Brain microvascular endothelial cell (primary cell): ENCODE results near the gene KRTAP12-3.
"Not testable (repeated sequence)": the region's sequence is repeated elsewhere in the genome, so short reads cannot be mapped to it uniquely, and the experiment has no call there.

ENCODE experiments used
- DNase-seq: peaks from one replicate; pipeline ENCODE4 v3.0.0-alpha.2; 2020
- H3K27ac ChIP-seq: fragments of 250-450 bp; sonication (Bioruptor Pico); 2 replicates; pipeline ENCODE4 v1.5.1; 2020; ENCODE audit warnings: mild to moderate bottlenecking, moderate library complexity
- H3K27me3 ChIP-seq: fragments of 250-450 bp; sonication (Bioruptor Pico); replicated peaks from 2 replicates; pipeline ENCODE4 v1.5.1; 2020; ENCODE audit warnings: mild to moderate bottlenecking
- H3K36me3 ChIP-seq: fragments of 250-450 bp; sonication (Bioruptor Pico); replicated peaks from 2 replicates; pipeline ENCODE4 v1.5.1; 2020; ENCODE audit warnings: mild to moderate bottlenecking
- H3K4me3 ChIP-seq: 2 replicates; pipeline ENCODE4 v1.5.1; 2011; ENCODE audit warnings: low read depth, mild to moderate bottlenecking, control low read depth, low read length, moderate library complexity
- CTCF ChIP-seq: IDR thresholded peaks from 2 replicates; pipeline ENCODE4 v1.5.1; 2011; ENCODE audit warnings: low read depth, mild to moderate bottlenecking, moderate library complexity, low read length, control low read depth, inconsistent platforms; ENCODE audit errors: missing control alignments
- in situ Hi-C: cut with HindIII; loops from 2 replicates; pipeline ENCODE4 v1.10.0; 2017; ENCODE audit warnings: low sequenced_read_pairs, low pct_ligation_motif_present

Gene KRTAP12-3

DNA sequence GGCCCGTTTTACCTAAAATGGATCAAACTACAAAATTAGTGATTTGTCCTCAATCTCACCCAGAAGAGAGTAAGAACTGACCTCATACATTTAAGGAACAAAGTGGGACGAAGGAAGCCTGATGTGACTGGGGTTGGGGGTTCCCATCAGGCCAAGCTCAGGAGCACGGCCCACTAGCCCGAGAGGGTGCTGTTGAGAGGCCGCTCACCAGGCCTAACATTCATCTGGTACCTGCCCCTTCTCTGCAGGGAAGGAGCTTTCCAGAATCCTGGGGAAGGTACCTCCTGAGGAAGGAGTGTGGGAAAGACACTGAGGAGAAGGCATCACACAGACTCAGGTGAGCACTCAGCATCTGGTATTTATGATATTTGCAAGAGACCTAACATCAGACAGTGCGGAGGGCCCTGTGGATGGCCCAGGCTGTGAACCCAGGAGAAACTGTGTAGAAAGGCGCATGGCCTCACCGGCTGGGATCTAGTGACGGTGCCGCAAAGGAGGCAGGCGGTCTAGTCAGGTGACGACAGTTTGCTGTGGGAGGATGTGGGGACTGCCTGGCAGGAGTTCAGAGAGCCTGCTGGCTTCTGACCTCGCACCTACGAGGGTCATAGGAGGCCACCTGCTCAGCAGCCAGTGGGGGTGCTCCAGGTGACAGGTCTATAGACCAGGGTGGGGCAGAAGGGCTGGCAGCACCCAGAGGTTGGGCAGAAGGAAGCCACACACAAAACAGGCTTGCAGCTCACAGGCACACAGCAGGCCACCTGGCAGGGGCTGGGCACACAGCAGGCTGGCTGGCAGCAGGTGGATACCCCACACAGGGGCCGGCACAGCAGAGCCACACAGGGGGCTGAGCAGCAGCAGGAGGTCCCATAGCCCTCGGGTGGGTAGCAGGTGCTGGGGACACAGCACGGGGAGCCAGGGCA lies 3.8 kb upstream of the KRTAP12-3 start:
- in situ Hi-C loops, result no loop called here

GRCh38 chr21:44654576-44655175 lies 3.1 kb upstream of the KRTAP12-3 start, which contains the start of gene KRTAP12-4:
Gene KRTAP12-4 (minus strand): TSS chr21:44654659. CDS start chr21:44654614, 45 bp downstream.
- DNase-seq, result no peak
- in situ Hi-C loops, result no loop called here
- H3K36me3 ChIP-seq, result no peaks in the 10 kb centered on the region
- no peak within 1 kb of the TSS for H3K4me3 ChIP-seq
- TF ChIP-seq CTCF, result no peak
- no peaks in the 10 kb centered on the region for H3K27me3 ChIP-seq
- H3K27ac ChIP-seq, result no peak within 1 kb of the TSS

More for the DNA sequence above, 3.8 kb upstream of the KRTAP12-3 start:
- no peak for DNase-seq
- no peak overlapping the region for H3K27ac ChIP-seq
- H3K36me3 ChIP-seq, result no peaks in the 10 kb centered on the region
- H3K4me3 ChIP-seq, result no peak overlapping the region
- H3K27me3 ChIP-seq, result no peaks in the 10 kb centered on the region
- TF ChIP-seq CTCF, result no peak

GRCh38 chr21:44656868-44657267 lies 864 bp upstream of the KRTAP12-3 start:
- Histone ChIP-seq H3K36me3 (no peaks in the 10 kb centered on the region), H3K27ac (no peak overlapping the region), H3K27me3 (no peaks in the 10 kb centered on the region), H3K4me3 (no peak overlapping the region)
- no peak for DNase-seq
- TF ChIP-seq CTCF, result no peak
- in situ Hi-C loops, result no loop called here

DNA sequence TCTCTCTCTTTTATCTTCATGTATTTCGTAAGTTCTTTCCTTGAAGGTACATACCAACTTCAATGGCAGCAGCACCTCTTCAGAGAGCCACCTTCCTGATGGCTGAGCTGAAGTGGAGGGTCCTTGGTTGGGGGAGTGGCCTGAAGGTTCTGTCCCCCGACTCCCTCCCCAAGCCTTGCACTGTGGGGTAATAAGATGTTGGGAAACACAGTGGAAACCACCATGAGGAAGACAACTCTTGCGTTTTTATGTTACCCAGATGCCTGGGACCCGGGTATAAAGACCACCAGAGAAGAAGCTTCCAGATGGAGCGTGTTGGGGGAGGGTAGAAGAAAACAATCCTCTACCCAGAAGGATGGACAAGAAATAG lies 794 bp downstream of the KRTAP12-3 start:
- no peak for DNase-seq
- Histone ChIP-seq H3K27ac (no peak overlapping the region), H3K36me3 (no peaks in the 10 kb centered on the region), H3K27me3 (no peaks in the 10 kb centered on the region), H3K4me3 (no peak overlapping the region)
- in situ Hi-C loops, result no loop called here
- no peak for TF ChIP-seq CTCF

DNA sequence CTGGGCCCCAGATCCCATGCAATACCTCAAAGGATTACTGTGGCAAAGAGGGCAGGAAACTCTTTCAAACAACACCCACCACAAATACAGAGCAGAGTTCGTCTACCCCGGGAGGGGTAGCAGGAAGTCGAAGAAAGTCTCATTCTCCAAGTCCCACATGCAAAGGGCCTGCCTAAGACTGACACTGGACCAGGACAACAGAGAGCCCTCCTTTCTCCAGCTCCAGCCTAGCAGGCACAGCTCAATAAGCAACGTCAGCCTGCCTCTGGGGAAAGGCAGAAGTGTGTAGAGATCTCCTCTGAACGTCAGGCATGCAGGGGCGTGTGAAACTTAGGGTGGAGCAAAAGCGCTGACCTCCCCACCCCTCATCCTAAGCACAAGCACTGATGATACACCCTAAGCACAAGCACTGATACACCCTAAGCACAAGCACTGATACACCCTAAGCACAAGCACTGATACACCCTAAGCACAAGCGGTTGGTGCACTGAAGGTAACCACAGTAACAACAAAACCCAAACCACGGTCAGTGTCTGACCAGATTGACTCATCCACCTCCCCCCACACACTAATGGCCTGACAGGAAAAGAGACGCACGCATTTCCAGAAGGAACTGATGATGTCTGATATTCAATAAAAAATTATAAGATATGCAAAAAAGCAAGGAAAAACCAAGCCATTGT lies 1.3 kb downstream of the KRTAP12-3 start:
- Histone ChIP-seq H3K27me3 (no peaks in the 10 kb centered on the region), H3K27ac (no peak overlapping the region), H3K4me3 (no peak overlapping the region), H3K36me3 (no peaks in the 10 kb centered on the region)
- TF ChIP-seq CTCF, result no peak
- no peak for DNase-seq
- in situ Hi-C loops, result no loop called here

DNA sequence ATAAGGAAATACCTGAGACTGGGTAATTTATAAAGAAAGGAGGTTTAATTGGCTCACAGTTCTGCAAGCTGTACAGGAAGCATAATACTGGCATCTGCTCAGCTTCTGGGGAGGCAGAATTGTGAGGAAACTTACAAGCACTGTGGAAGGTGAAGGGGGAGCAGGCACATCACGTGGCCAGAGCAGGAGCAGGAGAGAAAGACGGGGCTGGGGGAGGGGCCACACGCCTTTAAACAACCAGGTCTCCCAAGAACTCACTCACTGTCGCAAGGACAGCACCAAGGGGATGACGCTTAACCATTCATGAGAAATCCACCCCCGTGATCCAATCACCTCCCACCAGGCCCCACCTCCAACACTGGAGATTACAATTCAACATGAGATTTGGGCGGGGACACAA lies 3.8 kb downstream of the KRTAP12-3 start:
- H3K36me3 ChIP-seq, H3K27me3 ChIP-seq, H3K27ac ChIP-seq, H3K4me3 ChIP-seq, DNase-seq, in situ Hi-C loops: not testable (repeated sequence)
